ENCODE measurements around the gene ADNP2.

ADNP2 gene

DNA sequence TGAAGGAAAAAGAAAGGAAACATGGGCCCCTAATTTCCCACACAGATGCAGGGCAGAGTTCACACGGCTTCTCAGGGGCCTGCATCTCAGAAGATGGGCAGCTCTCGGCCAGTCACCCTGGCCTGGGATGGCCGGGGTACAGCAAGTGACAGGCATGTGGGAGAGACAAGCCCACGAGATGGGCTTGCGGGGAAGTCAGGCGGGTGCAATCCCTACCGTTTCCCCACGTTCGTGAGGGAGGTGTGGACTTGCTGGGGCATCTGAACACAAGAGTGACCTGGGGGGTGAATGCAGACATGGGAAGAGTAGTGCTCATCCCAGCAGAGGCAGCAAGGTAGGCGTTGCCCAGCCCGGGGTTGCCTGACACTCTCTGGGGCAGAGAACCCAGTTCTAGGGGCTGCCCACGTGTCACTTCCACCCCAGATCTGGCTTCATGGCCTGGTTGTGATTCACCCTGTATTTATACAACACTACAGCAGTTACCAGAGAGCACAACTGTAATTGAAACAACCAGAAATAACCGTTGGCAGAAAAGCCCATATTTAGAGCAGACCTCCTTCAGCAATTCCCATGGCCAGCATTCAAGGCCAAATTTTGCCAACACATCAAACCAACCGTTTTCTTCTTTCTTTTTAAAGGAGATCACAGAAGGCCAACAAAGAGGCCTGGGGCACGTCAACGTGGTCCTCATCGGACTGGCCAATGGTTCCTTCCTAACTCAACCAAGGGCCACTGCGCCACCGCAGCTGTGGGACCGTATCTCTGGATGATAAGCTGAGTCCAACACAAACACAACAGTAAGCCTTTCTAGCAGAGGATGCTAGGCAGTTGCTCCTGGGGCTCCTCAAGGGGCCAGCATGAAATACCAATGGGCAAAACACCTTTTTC, 79.8 kb downstream of the ADNP2 start:
- in situ Hi-C loops (cut with MboI; ENCODE audit: low sequenced_read_pairs): no loop called here

GRCh38 chr18:80189531-80189865, 80.4 kb downstream of the ADNP2 start:
- in situ Hi-C loops (cut with MboI; ENCODE audit: low sequenced_read_pairs): no loop called here
